DND-41 (cell line): ENCODE data around the gene ABCD1.

Experiments
- EZH2 ChIP-seq: IDR thresholded peaks from 3 replicates; pipeline ENCODE4 v1.6.1; 2012; ENCODE audit warnings: borderline replicate concordance, low read depth, mild to moderate bottlenecking, moderate library complexity, low read length, inconsistent platforms; ENCODE audit not compliant: severe bottlenecking
- TF ChIP-seq, protein P1 (sequence below): IDR thresholded peaks from 2 replicates; pipeline ENCODE4 v1.5.1; 2012; ENCODE audit warnings: borderline replicate concordance, low read length, moderate library complexity, mild to moderate bottlenecking; ENCODE audit not compliant: poor library complexity, severe bottlenecking; ENCODE audit errors: extremely low read depth

DNA sequence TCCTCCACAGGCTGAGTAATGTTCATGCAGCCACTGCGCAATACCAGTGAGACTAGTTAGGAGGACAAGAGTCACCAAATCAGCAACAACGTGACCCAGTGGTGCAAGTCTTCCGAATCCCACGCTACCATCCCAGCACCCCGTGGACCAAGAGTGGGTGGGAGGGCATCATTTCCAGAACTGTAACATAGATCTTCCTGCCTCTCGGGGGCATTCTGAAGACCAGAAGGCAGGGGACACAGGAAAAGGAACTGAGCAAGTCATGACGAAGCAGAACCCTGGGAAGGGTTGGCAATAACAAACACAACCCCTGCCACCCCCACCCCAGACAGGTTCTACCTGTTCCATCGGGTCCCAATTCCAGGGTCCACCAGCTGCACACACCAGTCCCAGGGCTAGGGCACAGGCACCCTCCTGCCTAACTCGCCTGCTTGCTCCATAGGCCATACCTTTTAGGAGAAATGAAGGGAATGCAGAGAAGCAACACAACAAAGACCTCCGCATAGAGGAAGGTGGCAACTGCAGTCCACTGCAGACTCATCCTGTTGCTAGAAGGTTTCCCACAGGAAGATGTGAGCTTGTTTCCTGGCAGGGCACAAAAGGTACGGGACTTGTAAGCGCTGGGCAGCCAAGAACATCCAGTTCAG is 1.8 kb upstream of the ABCD1 start:
- TF ChIP-seq, protein P1, sequence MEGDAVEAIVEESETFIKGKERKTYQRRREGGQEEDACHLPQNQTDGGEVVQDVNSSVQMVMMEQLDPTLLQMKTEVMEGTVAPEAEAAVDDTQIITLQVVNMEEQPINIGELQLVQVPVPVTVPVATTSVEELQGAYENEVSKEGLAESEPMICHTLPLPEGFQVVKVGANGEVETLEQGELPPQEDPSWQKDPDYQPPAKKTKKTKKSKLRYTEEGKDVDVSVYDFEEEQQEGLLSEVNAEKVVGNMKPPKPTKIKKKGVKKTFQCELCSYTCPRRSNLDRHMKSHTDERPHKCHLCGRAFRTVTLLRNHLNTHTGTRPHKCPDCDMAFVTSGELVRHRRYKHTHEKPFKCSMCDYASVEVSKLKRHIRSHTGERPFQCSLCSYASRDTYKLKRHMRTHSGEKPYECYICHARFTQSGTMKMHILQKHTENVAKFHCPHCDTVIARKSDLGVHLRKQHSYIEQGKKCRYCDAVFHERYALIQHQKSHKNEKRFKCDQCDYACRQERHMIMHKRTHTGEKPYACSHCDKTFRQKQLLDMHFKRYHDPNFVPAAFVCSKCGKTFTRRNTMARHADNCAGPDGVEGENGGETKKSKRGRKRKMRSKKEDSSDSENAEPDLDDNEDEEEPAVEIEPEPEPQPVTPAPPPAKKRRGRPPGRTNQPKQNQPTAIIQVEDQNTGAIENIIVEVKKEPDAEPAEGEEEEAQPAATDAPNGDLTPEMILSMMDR = no peak
- no peak for TF ChIP-seq EZH2
